Adrenal gland (tissue), 12 donors: ENCODE measurements around the gene CALD1. TPM values are rescaled to one million over a fixed set of nuclear protein-coding genes. Genes with fewer than 3 reads are reported as not detected.
A peak's percentile ranks its signal among the peaks of the same experiment; 100 is the strongest.

Experiments
- DNase-seq, 7 donors: peaks; one replicate each; pipeline ENCODE4 v3.0.0-alpha.2; 2019 to 2020
- H3K27ac ChIP-seq, 5 donors: fragments of 200-600 bp; sonication (generic) in 4 of 5; 1 replicate in 3 of 5; 2 replicates in 2 of 5; pipeline versions ENCODE4 v1.5.1 to v1.8.0; 2016 to 2020; ENCODE audit warnings: mild to moderate bottlenecking in 1 of 5
- H3K27me3 ChIP-seq: fragments of 200-600 bp; 2 replicates; pipeline ENCODE4 v1.8.0; 2021
- H3K36me3 ChIP-seq, 2 donors: fragments of 200-600 bp; replicated peaks in 1 of 2; 1 replicate in 1 of 2; 2 replicates in 1 of 2; pipeline versions ENCODE4 v1.5.1 to v1.8.0; 2018 to 2022
- H3K4me1 ChIP-seq, 2 donors: fragments of 200-600 bp; replicated peaks in 1 of 2; 1 replicate in 1 of 2; 2 replicates in 1 of 2; pipeline versions ENCODE4 v1.5.1 to v1.8.0; 2018 to 2021
- H3K4me3 ChIP-seq, 4 donors: fragments of 200-600 bp; sonication (generic) in 3 of 4; one replicate each; pipeline ENCODE4 v1.5.1; 2016 to 2018
- H3K9me3 ChIP-seq, 3 donors: fragments of 200-600 bp; sonication (generic) in 1 of 3; replicated peaks in 1 of 3; 1 replicate in 2 of 3; 2 replicates in 1 of 3; pipeline versions ENCODE4 v1.5.1 to v1.8.0; 2016 to 2021
- CTCF ChIP-seq, 6 experiments: fragments of 450-650 bp in 4 of 6; fragments of 200-600 bp in 2 of 6; sonication (generic) in 1 of 6; IDR thresholded peaks; 1 replicate in 5 of 6; 2 replicates in 1 of 6; pipeline versions ENCODE4 v1.5.1 to v1.8.0; 2016 to 2021; ENCODE audit warnings: antibody characterized with exemption in 6 of 6, mild to moderate bottlenecking in 2 of 6, moderate library complexity in 1 of 6
- POLR2A ChIP-seq, 2 donors: fragments of 450-650 bp; IDR thresholded peaks; one replicate each; pipeline ENCODE4 v1.6.1; 2017; ENCODE audit warnings: antibody characterized with exemption in 2 of 2, mild to moderate bottlenecking in 2 of 2, moderate library complexity in 1 of 2
- WGBS, 4 donors: extraction: QIAGEN DNeasy Blood & Tissue Kit in 2 of 4; methylation state at CpG; one replicate each; pipeline versions ENCODE4 v1.1.5 to v1.1.7; 2013 to 2017; 5-methylcytosine and 5-hydroxymethylcytosine counted together
- intact Hi-C, 2 donors: fragments of 100-400 bp; cut with DNase I; formaldehyde crosslinking; loops; one replicate each; pipeline versions ENCODE4 v1.14.1 to v1.15.0; 2022 to 2023
- polyA plus RNA-seq, 3 donors: library from polyadenylated mRNA; stranded (reverse); fragments of 200-250 nt in 2 of 3; fragments of 350-450 nt in 1 of 3; fragmentation: Illumina TruSeq in 1 of 3; extraction: RNeasy Lipid Tissue Mini Kit (QIAGEN cat#74804) in 1 of 3; gene quantifications; one replicate each; pipeline ENCODE4 v1.2.3, GENCODE V29; 2013 to 2014
- total RNA-seq, 9 donors: library from RNA; depleted of rRNA in 4 of 9; stranded (reverse); fragments of >200 nt in 4 of 9; fragments of 120-200 nt in 1 of 9; fragmentation: NEBNext Ultra II Directional in 1 of 9; extraction: Animal tissue kit (Norgen Biotek cat#: 25700) in 1 of 9; gene quantifications; one replicate each; pipeline versions ENCODE4 v1.1.0 to v1.2.4, GENCODE V29; 2013 to 2023
- donor health status: healthy with polysubstance abuse.
- donor health status: Bipolar disorder and iron deficiency.
- donor health status: DM: yes; HTN: yes; CAD: no.
- donor health status: DM: no; HTN: no; CAD: no.
- donor health status: DM: no; HTN: no; CAD: no.
- donor health status: DM: yes; HTN: yes; CAD: no.

The CALD1 gene
- total and polyA plus RNA-seq, 12 donors: 67.5 to 258 (median 199) TPM

- Histone ChIP-seq H3K27me3 (no peaks in the 10 kb centered on the region), H3K4me3 (no peak overlapping the region), H3K36me3 (no peaks in the 10 kb centered on the region), H3K27ac (no peak overlapping the region), H3K9me3 (no peaks in the 10 kb centered on the region), H3K4me1 (peaks cover 0 to 10% of the 10 kb centered on the region in 2 donors)
- intact Hi-C loops: loop anchor here in 1 of 2 donors (10.0 kb wide), 1 partner anchor 169 kb away; no protein-coding TSS in a partner anchor
- 70 to 76% (median 73%) methylated on average over 6 of the region's 6 CpGs for WGBS, 4 donors
- no peak for DNase-seq
- TF ChIP-seq CTCF (IDR thresholded peaks at IDR 0.05) (no peak), POLR2A (IDR thresholded peaks at IDR 0.05) (no peak)
These were observed 216.0 kb downstream of the CALD1 start for GRCh38 chr7:134995239-134996096.

GRCh38 chr7:134996097-134996550, 216.7 kb downstream of the CALD1 start:
- TF ChIP-seq CTCF (IDR thresholded peaks at IDR 0.05) (no peak), POLR2A (IDR thresholded peaks at IDR 0.05) (no peak)
- H3K27me3 ChIP-seq: no peaks in the 10 kb centered on the region
- intact Hi-C loops: loop anchor here in 1 of 2 donors (10.0 kb wide), 1 partner anchor 169 kb away; no protein-coding TSS in a partner anchor
- DNase-seq: no peak
- WGBS, 4 donors: 59 to 83% (median 73%) methylated on average over 2 of the region's 2 CpGs
- peaks cover 0 to 10% of the 10 kb centered on the region in 2 donors for H3K4me1 ChIP-seq
- no peaks in the 10 kb centered on the region for H3K36me3 ChIP-seq
- no peaks in the 10 kb centered on the region for H3K9me3 ChIP-seq
- H3K4me3 ChIP-seq: no peak overlapping the region
- H3K27ac ChIP-seq: no peak overlapping the region

GRCh38 chr7:134997214-134997885, 217.9 kb downstream of the CALD1 start:
- peak overlapping the region in 1 of 5 donors; percentile 14 for H3K27ac ChIP-seq
- peaks cover 0 to 7% of the 10 kb centered on the region in 2 donors for H3K4me1 ChIP-seq
- H3K36me3 ChIP-seq: no peaks in the 10 kb centered on the region
- no peak for TF ChIP-seq CTCF (IDR thresholded peaks at IDR 0.05)
- TF ChIP-seq POLR2A (IDR thresholded peaks at IDR 0.05): no peak
- intact Hi-C loops: loop anchor here in 1 of 2 donors (10.0 kb wide), 1 partner anchor 167 kb away; no protein-coding TSS in a partner anchor
- no peak overlapping the region for H3K4me3 ChIP-seq
- no peaks in the 10 kb centered on the region for H3K9me3 ChIP-seq
- H3K27me3 ChIP-seq: no peaks in the 10 kb centered on the region
- 96 to 100% (median 98%) methylated on average over 3 of the region's 3 CpGs for WGBS, 4 donors
- no peak for DNase-seq

GRCh38 chr7:134999136-134999535, 219.7 kb downstream of the CALD1 start:
- Histone ChIP-seq H3K4me3 (no peak overlapping the region), H3K9me3 (no peaks in the 10 kb centered on the region), H3K36me3 (no peaks in the 10 kb centered on the region), H3K4me1 (peaks cover 0 to 7% of the 10 kb centered on the region in 2 donors), H3K27ac (no peak overlapping the region), H3K27me3 (no peaks in the 10 kb centered on the region)
- intact Hi-C loops: loop anchor here in 1 of 2 donors (10.0 kb wide), 1 partner anchor 166 kb away; no protein-coding TSS in a partner anchor
- no peak for TF ChIP-seq CTCF (IDR thresholded peaks at IDR 0.05)
- TF ChIP-seq POLR2A (IDR thresholded peaks at IDR 0.05): no peak
- DNase-seq: no peak
- 95 to 100% (median 100%) methylated on average over 3 of the region's 3 CpGs for WGBS, 4 donors
